ENCODE data around the gene ABHD12. TPM values are rescaled to one million over a fixed set of nuclear protein-coding genes. Genes with fewer than 3 reads are reported as not detected.

ABHD12 gene
- total RNA-seq, 4 donors from 2014 or later = 41.6 to 75.8 (median 52.3) TPM

DNA sequence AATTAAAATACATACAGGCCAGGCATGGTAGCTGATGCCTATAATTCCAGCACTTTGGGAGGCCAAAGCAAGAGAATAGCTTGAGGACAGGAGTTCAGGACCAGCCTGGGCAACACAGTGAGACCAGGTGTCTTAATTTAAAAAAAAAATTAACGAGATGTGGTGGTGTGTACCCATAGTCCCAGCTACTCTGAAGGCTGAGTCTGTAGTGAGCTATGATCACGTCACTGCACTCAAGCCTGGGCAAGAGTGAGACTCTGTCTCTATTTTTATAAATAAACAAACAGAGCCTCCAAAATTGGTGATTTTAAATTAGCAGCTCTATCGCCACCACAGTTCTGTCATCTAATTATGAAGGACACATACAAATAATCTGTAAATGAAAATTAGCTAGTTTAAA, 37.9 kb downstream of the ABHD12 start:
- H3K4me3 ChIP-seq = no peak overlapping the region
- peaks cover 37% of the 10 kb centered on the region for H3K4me1 ChIP-seq
- DNase-seq (ENCODE audit: low spot score in 2 of 2) = no peak
- WGBS = 54% methylated on average over 3 of the region's 3 CpGs
- H3K9me3 ChIP-seq = no peaks in the 10 kb centered on the region
- no peak for TF ChIP-seq POLR2AphosphoS5 (IDR thresholded peaks at IDR 0.05)
- no peak for TF ChIP-seq EP300 (IDR thresholded peaks at IDR 0.05)
- TF ChIP-seq, protein P1, sequence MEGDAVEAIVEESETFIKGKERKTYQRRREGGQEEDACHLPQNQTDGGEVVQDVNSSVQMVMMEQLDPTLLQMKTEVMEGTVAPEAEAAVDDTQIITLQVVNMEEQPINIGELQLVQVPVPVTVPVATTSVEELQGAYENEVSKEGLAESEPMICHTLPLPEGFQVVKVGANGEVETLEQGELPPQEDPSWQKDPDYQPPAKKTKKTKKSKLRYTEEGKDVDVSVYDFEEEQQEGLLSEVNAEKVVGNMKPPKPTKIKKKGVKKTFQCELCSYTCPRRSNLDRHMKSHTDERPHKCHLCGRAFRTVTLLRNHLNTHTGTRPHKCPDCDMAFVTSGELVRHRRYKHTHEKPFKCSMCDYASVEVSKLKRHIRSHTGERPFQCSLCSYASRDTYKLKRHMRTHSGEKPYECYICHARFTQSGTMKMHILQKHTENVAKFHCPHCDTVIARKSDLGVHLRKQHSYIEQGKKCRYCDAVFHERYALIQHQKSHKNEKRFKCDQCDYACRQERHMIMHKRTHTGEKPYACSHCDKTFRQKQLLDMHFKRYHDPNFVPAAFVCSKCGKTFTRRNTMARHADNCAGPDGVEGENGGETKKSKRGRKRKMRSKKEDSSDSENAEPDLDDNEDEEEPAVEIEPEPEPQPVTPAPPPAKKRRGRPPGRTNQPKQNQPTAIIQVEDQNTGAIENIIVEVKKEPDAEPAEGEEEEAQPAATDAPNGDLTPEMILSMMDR (IDR thresholded peaks at IDR 0.05) = no peak
- no peak for TF ChIP-seq POLR2A (IDR thresholded peaks at IDR 0.05)
- H3K27me3 ChIP-seq = no peaks in the 10 kb centered on the region
- H3K36me3 ChIP-seq = no peaks in the 10 kb centered on the region
- no peak overlapping the region for H3K27ac ChIP-seq

DNA sequence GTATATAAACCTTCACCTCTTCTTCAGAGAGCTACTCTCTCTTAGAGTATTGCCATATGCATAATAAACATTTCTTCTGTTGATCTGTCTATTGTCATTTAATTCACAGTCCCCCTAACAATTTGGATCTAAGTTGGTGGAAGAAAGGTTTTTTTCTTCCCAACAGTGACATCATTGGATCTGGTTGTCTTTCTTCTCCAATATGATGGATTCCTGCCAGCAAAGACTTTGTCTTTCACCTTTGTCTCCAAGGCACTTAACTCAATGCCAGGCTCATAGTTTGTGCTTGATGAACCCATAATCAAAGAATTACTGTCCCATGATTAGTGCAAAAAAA, 39.6 kb downstream of the ABHD12 start:
- H3K36me3 ChIP-seq = no peaks in the 10 kb centered on the region
- no peak overlapping the region for H3K4me3 ChIP-seq
- H3K4me1 ChIP-seq = peaks cover 27% of the 10 kb centered on the region
- H3K27ac ChIP-seq = no peak overlapping the region
- H3K27me3 ChIP-seq = no peaks in the 10 kb centered on the region
- no peak for TF ChIP-seq EP300 (IDR thresholded peaks at IDR 0.05)
- TF ChIP-seq POLR2AphosphoS5 (IDR thresholded peaks at IDR 0.05) = no peak
- TF ChIP-seq POLR2A (IDR thresholded peaks at IDR 0.05) = no peak
- TF ChIP-seq, protein P1 (IDR thresholded peaks at IDR 0.05) = no peak
- H3K9me3 ChIP-seq = no peaks in the 10 kb centered on the region
- no peak for DNase-seq (ENCODE audit: low spot score in 2 of 2)

DNA sequence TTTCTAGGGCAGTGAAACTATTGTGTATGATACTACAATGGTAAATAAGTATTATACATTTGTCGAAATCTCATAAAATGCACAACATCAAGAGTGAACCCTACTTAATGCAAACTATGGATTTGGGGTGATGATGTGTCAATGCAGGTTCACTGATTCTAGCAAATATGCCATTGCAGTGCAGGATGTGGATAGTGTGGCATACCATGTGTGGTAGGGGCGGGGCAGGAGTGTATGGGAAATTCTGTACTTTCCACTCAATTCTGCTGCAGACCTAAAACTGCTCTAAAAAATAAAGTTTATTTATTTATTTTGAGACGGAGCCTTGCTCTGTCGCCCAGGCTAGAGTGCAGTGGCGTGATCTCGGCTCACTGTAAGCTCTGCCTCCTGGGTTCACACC, 44.3 kb downstream of the ABHD12 start:
- H3K4me3 ChIP-seq = no peak overlapping the region
- H3K27me3 ChIP-seq = no peaks in the 10 kb centered on the region
- no peak overlapping the region for H3K27ac ChIP-seq
- WGBS = 97% methylated on average over 6 of the region's 6 CpGs
- no peak for DNase-seq (ENCODE audit: low spot score in 2 of 2)
- no peaks in the 10 kb centered on the region for H3K4me1 ChIP-seq
- TF ChIP-seq EP300 (IDR thresholded peaks at IDR 0.05) (no peak), POLR2A (IDR thresholded peaks at IDR 0.05) (no peak)
- no peaks in the 10 kb centered on the region for H3K9me3 ChIP-seq
- no peaks in the 10 kb centered on the region for H3K36me3 ChIP-seq

DNA sequence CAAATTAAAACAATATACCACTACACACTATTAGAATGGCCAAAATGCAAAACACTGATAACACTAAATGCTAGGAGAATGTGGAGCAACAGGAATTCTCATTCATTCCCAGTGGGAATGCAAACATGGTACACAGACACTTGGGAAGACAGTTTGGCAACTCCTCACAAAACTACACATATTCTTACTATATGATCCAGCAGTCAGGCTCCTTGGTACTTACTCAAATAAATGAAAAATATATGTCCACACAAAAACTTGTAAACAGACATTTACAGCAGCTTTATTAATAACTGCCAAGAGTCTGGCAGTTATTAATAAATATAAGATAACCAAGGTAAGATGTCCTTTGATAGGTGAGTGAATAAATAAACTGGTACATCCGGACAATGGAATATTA, 44.9 kb downstream of the ABHD12 start:
- Histone ChIP-seq H3K4me1 (no peaks in the 10 kb centered on the region), H3K36me3 (no peaks in the 10 kb centered on the region), H3K27me3 (no peaks in the 10 kb centered on the region), H3K4me3 (no peak overlapping the region), H3K27ac (no peak overlapping the region), H3K9me3 (no peaks in the 10 kb centered on the region)
- no peak for TF ChIP-seq POLR2A (IDR thresholded peaks at IDR 0.05)
- no peak for TF ChIP-seq POLR2AphosphoS5 (IDR thresholded peaks at IDR 0.05)
- TF ChIP-seq EP300 (IDR thresholded peaks at IDR 0.05) = no peak
- TF ChIP-seq, protein P1 (IDR thresholded peaks at IDR 0.05) = no peak
- DNase-seq (ENCODE audit: low spot score in 2 of 2) = no peak
- 95% methylated on average over 1 of the region's 1 CpG for WGBS

DNA sequence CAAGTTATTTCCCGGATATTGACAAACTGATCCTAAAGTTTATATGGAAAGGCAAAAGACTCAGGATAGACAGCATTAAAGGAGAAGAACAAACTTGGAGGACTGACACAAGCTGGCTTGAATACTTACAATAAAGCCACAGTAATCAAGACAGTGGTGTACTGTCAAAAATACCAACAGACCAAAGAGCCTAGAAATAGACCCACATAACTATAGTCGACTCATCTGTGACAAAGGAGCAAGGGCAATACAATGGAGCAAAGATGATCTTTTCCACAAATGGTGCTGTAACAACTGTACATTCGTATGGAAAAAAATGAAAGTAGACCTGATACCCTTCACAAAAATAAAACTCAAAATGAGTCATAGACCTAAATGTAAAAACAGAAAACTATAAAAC, 46.0 kb downstream of the ABHD12 start:
- TF ChIP-seq POLR2A (IDR thresholded peaks at IDR 0.05) (no peak), EP300 (IDR thresholded peaks at IDR 0.05) (no peak), POLR2AphosphoS5 (IDR thresholded peaks at IDR 0.05) (no peak)
- TF ChIP-seq, protein P1 (IDR thresholded peaks at IDR 0.05) = no peak
- no peaks in the 10 kb centered on the region for H3K9me3 ChIP-seq
- WGBS = 94% methylated on average over 3 of the region's 3 CpGs
- H3K27me3 ChIP-seq = no peaks in the 10 kb centered on the region
- no peak overlapping the region for H3K4me3 ChIP-seq
- no peak overlapping the region for H3K27ac ChIP-seq
- no peaks in the 10 kb centered on the region for H3K4me1 ChIP-seq
- DNase-seq (ENCODE audit: low spot score in 2 of 2) = no peak
- no peaks in the 10 kb centered on the region for H3K36me3 ChIP-seq
